Testis (tissue), 3 donors: ENCODE measurements around the gene ADTRP. TPM values are rescaled to one million over a fixed set of nuclear protein-coding genes. Genes with fewer than 3 reads are reported as not detected.

ENCODE experiments used
- DNase-seq: peaks from one replicate; pipeline ENCODE4 v3.0.0-alpha.2; 2019
- H3K27ac ChIP-seq, 2 donors: fragments of 200-600 bp; sonication (generic); one replicate each; pipeline ENCODE4 v1.5.1; 2019
- H3K27me3 ChIP-seq: fragments of 200-600 bp; sonication (generic); one replicate; pipeline ENCODE4 v1.5.1; 2019
- H3K36me3 ChIP-seq: fragments of 200-600 bp; sonication (generic); one replicate; pipeline ENCODE4 v1.5.1; 2017; ENCODE audit warnings: low read depth; ENCODE audit errors: missing control alignments
- H3K4me1 ChIP-seq: fragments of 200-600 bp; sonication (generic); one replicate; pipeline ENCODE4 v1.5.1; 2019
- H3K4me3 ChIP-seq, 2 donors: fragments of 200-600 bp; sonication (generic); one replicate each; pipeline ENCODE4 v1.5.1; 2017 to 2019
- H3K9me3 ChIP-seq: fragments of 200-600 bp; sonication (generic); one replicate; pipeline ENCODE4 v1.5.1; 2017
- CTCF ChIP-seq, 3 experiments: fragments of 450-650 bp in 2 of 3; fragments of 200-600 bp in 1 of 3; sonication (generic) in 1 of 3; IDR thresholded peaks; one replicate each; pipeline ENCODE4 v1.5.1; 2016 to 2019; ENCODE audit warnings: antibody characterized with exemption in 3 of 3, mild to moderate bottlenecking in 2 of 3, moderate library complexity in 1 of 3
- POLR2A ChIP-seq: fragments of 450-650 bp; IDR thresholded peaks from one replicate; pipeline ENCODE4 v1.6.1; 2017; ENCODE audit warnings: antibody characterized with exemption, mild to moderate bottlenecking, moderate library complexity
- WGBS, 2 donors: methylation state at CpG; one replicate each; pipeline ENCODE4 v1.1.5; 2018; 5-methylcytosine and 5-hydroxymethylcytosine counted together
- intact Hi-C: fragments of 100-400 bp; cut with DNase I; formaldehyde crosslinking; loops from one replicate; pipeline ENCODE4 v1.15.1; 2023; ENCODE audit warnings: low total_unique reads
- polyA plus RNA-seq: library from polyadenylated mRNA; stranded (reverse); fragments of 350-450 nt; fragmentation: Illumina TruSeq; extraction: RNeasy Lipid Tissue Mini Kit (QIAGEN cat#74804); gene quantifications from one replicate; pipeline ENCODE4 v1.2.3, GENCODE V29; 2014; ENCODE audit warnings: low read depth, low replicate concordance; ENCODE audit not compliant: insufficient read depth
- total RNA-seq, 2 donors: library from RNA; depleted of rRNA; stranded (reverse); fragments of >200 nt; gene quantifications; one replicate each; pipeline ENCODE4 v1.2.3, GENCODE V29; 2016

Gene ADTRP
- total and polyA plus RNA-seq, 3 donors from 2014 or later: 8.3 to 49.6 (median 21.3) TPM

GRCh38 chr6:11756726-11757125, 21.9 kb downstream of the ADTRP start:
- WGBS, 2 donors: 57 to 98% methylated on average over 1 of the region's 1 CpG
- H3K27ac ChIP-seq: no peak overlapping the region
- no peaks in the 10 kb centered on the region for H3K36me3 ChIP-seq
- TF ChIP-seq CTCF (IDR thresholded peaks at IDR 0.05): no peak
- TF ChIP-seq POLR2A: no peak
- H3K9me3 ChIP-seq: no peaks in the 10 kb centered on the region
- H3K4me3 ChIP-seq: no peak overlapping the region
- H3K4me1 ChIP-seq: no peaks in the 10 kb centered on the region
- intact Hi-C loops: no loop called here
- H3K27me3 ChIP-seq: no peaks in the 10 kb centered on the region
- DNase-seq: no peak

- intact Hi-C loops: no loop called here
- Histone ChIP-seq H3K9me3 (no peaks in the 10 kb centered on the region), H3K27ac (no peak overlapping the region), H3K36me3 (no peaks in the 10 kb centered on the region), H3K4me3 (no peak overlapping the region), H3K27me3 (no peaks in the 10 kb centered on the region), H3K4me1 (no peaks in the 10 kb centered on the region)
- no peak for TF ChIP-seq CTCF (IDR thresholded peaks at IDR 0.05)
- TF ChIP-seq POLR2A: no peak
- DNase-seq: no peak
- WGBS, 2 donors: 93 to 95% methylated on average over 2 of the region's 2 CpGs
These were observed 22.3 kb downstream of the ADTRP start for GRCh38 chr6:11756292-11756691.

- H3K27ac ChIP-seq: no peak overlapping the region
- intact Hi-C loops: no loop called here
- H3K36me3 ChIP-seq: no peaks in the 10 kb centered on the region
- H3K4me1 ChIP-seq: no peaks in the 10 kb centered on the region
- no peak overlapping the region for H3K4me3 ChIP-seq
- H3K27me3 ChIP-seq: no peaks in the 10 kb centered on the region
- 93 to 100% methylated on average over 1 of the region's 1 CpG for WGBS, 2 donors
- TF ChIP-seq CTCF (IDR thresholded peaks at IDR 0.05): no peak
- no peak for TF ChIP-seq POLR2A
- H3K9me3 ChIP-seq: no peaks in the 10 kb centered on the region
- no peak for DNase-seq
These were observed 22.9 kb downstream of the ADTRP start for GRCh38 chr6:11755725-11756124.

GRCh38 chr6:11754625-11755271, 23.9 kb downstream of the ADTRP start:
- TF ChIP-seq POLR2A (no peak), CTCF (IDR thresholded peaks at IDR 0.05) (no peak)
- WGBS, 2 donors: 78 to 85% methylated on average over 7 of the region's 7 CpGs
- no peak overlapping the region for H3K27ac ChIP-seq
- H3K9me3 ChIP-seq: no peaks in the 10 kb centered on the region
- intact Hi-C loops: no loop called here
- DNase-seq: no peak
- H3K4me1 ChIP-seq: no peaks in the 10 kb centered on the region
- no peaks in the 10 kb centered on the region for H3K36me3 ChIP-seq
- H3K27me3 ChIP-seq: no peaks in the 10 kb centered on the region
- no peak overlapping the region for H3K4me3 ChIP-seq

- Histone ChIP-seq H3K27me3 (no peaks in the 10 kb centered on the region), H3K36me3 (no peaks in the 10 kb centered on the region), H3K9me3 (no peaks in the 10 kb centered on the region), H3K4me3 (no peak overlapping the region), H3K27ac (no peak overlapping the region), H3K4me1 (no peaks in the 10 kb centered on the region)
- TF ChIP-seq CTCF (IDR thresholded peaks at IDR 0.05) (no peak), POLR2A (no peak)
- 90 to 91% methylated on average over 4 of the region's 4 CpGs for WGBS, 2 donors
- intact Hi-C loops: no loop called here
- no peak for DNase-seq
These were observed 24.8 kb downstream of the ADTRP start for GRCh38 chr6:11753798-11754197.
